Sigmoid colon (tissue), 4 donors: ENCODE data around the gene AP3B1.

ENCODE experiments used
- POLR2AphosphoS5 ChIP-seq, 4 donors: sonication (generic); formaldehyde crosslinking; IDR thresholded peaks; one replicate each; pipeline ENCODE4 v1.6.1; 2017; ENCODE audit warnings: antibody characterized with exemption in 4 of 4
- TF ChIP-seq, protein P1 (sequence below), 4 experiments: fragments of 450-650 bp in 3 of 4; fragments of 200-600 bp in 1 of 4; IDR thresholded peaks; one replicate each; pipeline ENCODE4 v1.5.1; 2016 to 2019; ENCODE audit warnings: antibody characterized with exemption in 4 of 4, mild to moderate bottlenecking in 3 of 4, moderate library complexity in 2 of 4

DNA sequence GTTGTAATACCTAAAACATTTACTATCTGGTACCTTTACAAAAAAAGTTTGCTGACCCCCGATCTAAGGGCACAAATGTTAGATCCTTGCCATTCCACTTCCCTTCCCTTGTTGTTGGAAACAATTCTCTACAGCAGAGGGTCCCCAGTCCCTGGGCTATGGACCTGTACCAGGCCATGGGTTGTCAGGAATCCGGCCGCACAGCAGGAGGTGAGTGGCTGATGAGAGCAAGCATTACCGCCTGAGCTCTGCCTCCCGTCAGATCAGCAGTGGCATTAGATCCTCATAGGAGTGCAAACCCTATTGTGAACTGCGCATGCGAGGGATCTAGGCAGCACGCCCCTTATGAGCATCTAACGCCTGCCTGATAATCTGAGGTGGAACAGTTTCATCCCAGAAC, 248.5 kb downstream of the AP3B1 start:
- TF ChIP-seq, protein P1, sequence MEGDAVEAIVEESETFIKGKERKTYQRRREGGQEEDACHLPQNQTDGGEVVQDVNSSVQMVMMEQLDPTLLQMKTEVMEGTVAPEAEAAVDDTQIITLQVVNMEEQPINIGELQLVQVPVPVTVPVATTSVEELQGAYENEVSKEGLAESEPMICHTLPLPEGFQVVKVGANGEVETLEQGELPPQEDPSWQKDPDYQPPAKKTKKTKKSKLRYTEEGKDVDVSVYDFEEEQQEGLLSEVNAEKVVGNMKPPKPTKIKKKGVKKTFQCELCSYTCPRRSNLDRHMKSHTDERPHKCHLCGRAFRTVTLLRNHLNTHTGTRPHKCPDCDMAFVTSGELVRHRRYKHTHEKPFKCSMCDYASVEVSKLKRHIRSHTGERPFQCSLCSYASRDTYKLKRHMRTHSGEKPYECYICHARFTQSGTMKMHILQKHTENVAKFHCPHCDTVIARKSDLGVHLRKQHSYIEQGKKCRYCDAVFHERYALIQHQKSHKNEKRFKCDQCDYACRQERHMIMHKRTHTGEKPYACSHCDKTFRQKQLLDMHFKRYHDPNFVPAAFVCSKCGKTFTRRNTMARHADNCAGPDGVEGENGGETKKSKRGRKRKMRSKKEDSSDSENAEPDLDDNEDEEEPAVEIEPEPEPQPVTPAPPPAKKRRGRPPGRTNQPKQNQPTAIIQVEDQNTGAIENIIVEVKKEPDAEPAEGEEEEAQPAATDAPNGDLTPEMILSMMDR (IDR thresholded peaks at IDR 0.05), result no peak
- no peak for TF ChIP-seq POLR2AphosphoS5 (IDR thresholded peaks at IDR 0.05)
